ENCODE data around the gene ZNF678.
"Not testable (repeated sequence)": the region's sequence is repeated elsewhere in the genome, so short reads cannot be mapped to it uniquely, and the experiment has no call there.

The ZNF678 gene

DNA sequence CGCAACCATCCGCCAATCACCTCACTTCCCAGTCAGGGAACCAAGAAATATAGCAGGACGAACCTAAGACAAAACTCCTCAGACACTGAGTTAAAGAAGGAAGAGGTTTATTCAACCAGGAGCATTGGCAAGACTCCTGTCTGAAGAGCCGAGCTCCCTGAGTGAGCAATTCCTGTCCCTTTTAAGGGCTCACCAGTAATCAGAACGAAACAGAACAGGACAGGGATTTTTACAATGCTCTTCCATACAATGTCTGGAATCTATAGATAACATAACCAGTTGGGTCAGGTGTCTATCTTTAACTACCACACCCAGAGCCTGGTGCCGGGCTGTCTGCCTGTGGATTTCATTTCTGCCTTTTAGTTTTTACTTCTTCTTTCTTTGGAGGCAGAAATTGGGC lies 32.9 kb downstream of the ZNF678 start:
- DNase-seq (ENCODE audit: insufficient read length, low spot score); FAIRE-seq: not testable (repeated sequence)

DNA sequence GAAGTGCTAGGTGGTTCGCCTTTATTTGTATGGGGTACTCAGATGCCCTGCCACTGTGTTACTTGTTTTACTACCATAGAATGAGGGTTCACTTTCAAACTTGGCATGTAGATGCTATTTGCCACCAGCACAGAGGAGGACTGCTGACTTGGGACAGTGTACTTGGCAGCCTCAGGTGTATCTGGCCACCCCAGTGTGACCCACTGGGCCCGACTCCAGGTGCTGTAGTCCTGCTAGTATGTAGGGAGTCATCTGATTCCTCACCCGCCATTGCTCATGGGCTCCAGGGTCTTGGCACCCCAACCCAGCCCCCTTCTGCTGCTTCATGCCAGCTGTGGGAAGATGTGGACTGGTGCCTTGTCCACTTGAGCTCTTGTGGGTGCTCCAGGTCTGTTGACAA lies 40.0 kb downstream of the ZNF678 start:
- no peak for DNase-seq (ENCODE audit: insufficient read length, low spot score)
- FAIRE-seq = no peak

GRCh38 chr1:227604446-227604845 lies 41.1 kb downstream of the ZNF678 start:
- no peak for FAIRE-seq

DNA sequence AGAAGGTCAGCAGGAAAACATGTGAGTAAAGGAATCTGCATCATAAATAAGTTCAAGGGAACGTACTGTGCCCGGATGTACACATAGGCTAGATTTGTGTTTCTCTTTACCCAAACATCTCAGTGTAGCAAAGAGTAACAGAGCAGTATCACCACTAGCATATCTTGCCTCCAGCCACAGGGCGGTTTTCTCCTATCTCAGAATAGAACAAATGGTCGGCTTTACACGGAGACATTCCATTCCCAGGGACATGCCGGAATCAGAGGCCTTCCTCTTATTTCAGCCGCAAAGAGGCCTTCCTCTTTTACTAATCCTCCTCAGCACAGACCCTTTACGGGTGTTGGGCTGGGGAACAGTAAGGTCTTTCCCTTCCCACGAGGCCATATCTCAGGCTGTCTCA lies 42.9 kb downstream of the ZNF678 start:
- DNase-seq (ENCODE audit: insufficient read length, low spot score); FAIRE-seq: not testable (repeated sequence)

More at GRCh38 chr1:227604446-227604845, 41.1 kb downstream of the ZNF678 start:
- DNase-seq (ENCODE audit: insufficient read length, low spot score) = no peak

DNA sequence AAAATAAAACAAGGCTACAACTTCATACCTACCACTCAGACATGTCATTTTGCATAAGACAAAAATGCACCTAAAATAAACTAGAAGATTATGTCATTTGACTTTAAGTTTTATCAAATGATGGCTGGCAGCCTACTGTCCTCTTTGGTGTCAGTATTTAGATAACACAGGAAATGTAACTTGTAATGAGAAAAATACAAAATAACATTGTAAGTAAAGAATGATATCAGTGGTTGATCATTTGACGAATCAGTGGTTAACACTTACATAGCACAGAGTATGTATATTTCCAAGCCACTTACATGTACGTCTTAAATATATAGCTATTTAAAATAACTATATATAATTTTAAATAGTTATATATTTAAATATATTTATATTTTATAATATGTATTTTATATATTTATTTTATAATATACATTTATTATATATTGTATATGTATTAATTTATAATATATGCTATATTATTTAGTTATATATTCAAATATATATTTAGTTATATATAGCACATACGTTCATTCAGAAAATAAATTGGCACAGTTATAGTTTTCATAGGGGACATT lies 44.1 kb downstream of the ZNF678 start:
- DNase-seq (ENCODE audit: insufficient read length, low spot score) = no peak
- FAIRE-seq = peak; percentile 23

DNA sequence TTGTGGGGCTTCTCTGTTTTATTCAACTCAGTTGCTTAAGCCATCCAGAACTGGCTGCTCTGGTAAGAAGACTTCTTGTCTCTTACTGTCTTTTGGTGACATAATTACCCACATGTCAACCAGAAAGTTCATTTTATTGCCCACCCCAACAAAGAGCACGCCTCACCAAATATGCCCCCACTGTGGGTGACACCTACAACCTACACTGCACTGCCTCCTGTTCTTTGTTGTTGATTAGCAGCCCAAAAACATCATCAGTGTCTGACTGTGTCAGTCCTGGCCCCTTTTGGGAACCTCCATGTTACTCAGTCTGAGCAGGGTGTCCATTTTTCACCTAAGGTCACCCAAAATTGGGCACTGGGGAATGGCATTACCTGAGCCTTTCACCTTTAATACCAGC lies 49.3 kb downstream of the ZNF678 start:
- FAIRE-seq = no peak
- no peak for DNase-seq (ENCODE audit: insufficient read length, low spot score)

GRCh38 chr1:227613526-227613925 lies 50.2 kb downstream of the ZNF678 start:
- FAIRE-seq (no peak), DNase-seq (ENCODE audit: insufficient read length, low spot score) (no peak)

DNA sequence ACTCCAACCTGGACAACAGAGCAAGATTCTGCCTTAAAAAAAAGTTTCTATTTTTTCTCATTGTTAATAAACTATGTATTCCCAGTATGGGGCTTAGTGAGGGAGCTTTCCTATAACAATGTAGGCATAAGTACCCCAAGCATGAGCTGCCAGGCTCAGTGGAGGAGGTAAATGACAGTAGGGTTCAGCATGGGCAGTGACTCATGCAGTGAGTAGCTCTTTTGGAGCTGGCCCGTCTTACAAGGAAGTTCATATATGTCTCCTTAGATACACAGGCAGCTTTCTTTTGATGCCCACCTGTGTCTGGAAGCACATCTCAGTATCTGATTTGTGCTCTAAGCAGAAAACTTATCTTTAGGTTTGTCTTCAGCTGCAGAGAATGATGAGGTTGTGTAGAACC lies 57.9 kb downstream of the ZNF678 start:
- FAIRE-seq (no peak), DNase-seq (ENCODE audit: insufficient read length, low spot score) (no peak)

DNA sequence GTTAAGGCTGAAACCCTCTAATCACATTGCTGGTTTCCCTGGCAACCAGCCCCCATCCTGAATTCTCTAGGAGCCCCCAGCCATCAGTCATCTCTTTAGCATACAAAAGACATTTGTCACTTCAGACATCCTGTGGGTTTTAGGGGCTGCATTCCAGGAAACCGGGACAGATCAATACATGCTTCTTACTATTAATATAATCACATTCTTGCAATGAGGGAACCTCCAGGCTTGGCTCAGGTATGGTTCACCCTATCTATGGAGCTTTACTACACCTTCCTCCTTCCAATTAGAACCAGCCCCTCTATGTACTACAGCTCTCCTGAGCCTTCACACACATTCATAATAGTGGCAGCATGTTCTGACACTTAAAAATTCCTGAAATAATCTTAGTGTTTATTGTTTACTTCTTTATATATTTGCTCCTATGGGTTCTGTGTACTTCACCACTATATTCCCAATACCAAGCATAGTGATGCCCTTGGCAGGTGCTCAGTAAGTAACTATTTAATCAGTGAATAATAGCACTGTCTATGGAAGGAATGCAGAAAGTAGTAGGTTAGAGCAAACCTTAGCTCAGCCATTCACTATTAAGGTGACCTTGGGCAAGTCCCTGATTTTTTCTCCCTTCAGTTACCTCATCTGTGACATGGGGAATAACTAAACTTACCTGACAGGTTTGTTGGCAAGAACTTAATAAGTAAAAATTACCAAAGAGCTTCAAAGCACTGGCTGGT lies 59.6 kb downstream of the ZNF678 start:
- no peak for DNase-seq (ENCODE audit: insufficient read length, low spot score)

GRCh38 chr1:227632325-227632724 lies 69.0 kb downstream of the ZNF678 start:
- FAIRE-seq = no peak

More for the DNA sequence above, 59.6 kb downstream of the ZNF678 start:
- FAIRE-seq = no peak

DNA sequence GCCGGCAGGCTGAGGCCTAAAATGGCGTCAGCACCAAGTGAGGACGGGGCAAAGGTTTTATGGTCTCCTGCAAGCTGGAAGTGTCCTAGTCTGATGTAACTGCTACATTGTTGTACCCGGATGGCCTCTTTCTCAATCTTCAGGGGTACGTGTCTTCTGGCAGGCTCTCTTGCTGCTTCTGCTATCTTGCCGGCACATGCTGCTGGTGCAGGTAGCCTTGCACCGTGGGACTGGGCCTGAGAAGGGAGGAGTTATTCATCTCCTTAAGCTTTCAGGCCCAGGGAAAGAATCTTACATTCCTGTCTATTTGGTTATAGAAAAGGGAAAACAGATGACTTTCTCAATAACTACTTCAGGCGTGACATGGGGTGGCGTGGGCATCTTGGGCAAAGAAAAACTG lies 72.2 kb downstream of the ZNF678 start:
- DNase-seq (ENCODE audit: insufficient read length, low spot score) = no peak

More at GRCh38 chr1:227632325-227632724, 69.0 kb downstream of the ZNF678 start:
- no peak for DNase-seq (ENCODE audit: insufficient read length, low spot score)

GRCh38 chr1:227654431-227654830 lies 91.1 kb downstream of the ZNF678 start:
- no peak for DNase-seq (ENCODE audit: insufficient read length, low spot score)
- no peak for FAIRE-seq

More for the DNA sequence above, 72.2 kb downstream of the ZNF678 start:
- no peak for FAIRE-seq

DNA sequence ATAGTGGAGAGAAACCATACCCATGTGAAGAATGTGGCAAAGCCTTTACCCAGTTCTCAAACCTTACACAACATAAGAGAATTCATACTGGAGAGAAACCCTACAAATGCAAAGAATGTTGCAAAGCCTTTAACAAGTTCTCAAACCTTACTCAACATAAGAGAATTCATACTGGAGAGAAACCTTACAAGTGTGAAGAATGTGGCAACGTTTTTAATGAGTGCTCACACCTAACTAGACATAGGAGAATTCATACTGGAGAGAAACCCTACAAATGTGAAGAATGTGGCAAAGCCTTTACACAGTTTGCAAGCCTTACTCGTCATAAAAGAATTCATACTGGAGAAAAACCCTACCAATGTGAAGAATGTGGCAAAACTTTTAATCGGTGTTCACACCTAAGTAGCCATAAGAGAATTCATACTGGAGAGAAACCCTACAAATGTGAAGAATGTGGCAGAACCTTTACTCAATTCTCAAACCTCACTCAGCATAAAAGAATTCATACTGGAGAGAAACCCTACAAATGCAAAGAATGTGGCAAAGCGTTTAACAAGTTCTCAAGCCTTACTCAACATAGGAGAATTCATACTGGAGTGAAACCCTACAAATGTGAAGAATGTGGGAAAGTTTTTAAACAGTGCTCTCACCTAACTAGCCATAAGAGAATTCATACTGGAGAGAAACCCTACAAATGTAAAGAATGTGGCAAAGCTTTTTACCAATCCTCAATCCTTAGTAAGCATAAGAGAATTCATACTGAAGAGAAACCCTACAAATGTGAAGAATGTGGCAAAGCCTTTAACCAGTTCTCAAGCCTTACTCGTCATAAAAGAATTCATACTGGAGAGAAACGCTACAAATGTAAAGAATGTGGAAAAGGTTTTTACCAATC lies 91.7 kb downstream of the ZNF678 start:
- FAIRE-seq (no peak), DNase-seq (ENCODE audit: insufficient read length, low spot score) (no peak)

- DNase-seq (ENCODE audit: insufficient read length, low spot score) (no peak), FAIRE-seq (no peak)
These were observed 98.1 kb downstream of the ZNF678 start for GRCh38 chr1:227661495-227661894.

- no peak for FAIRE-seq
- no peak for DNase-seq (ENCODE audit: insufficient read length, low spot score)
These were observed 99.6 kb downstream of the ZNF678 start for GRCh38 chr1:227662933-227663332.

- DNase-seq (ENCODE audit: insufficient read length, low spot score) (no peak), FAIRE-seq (no peak)
These were observed 102.9 kb downstream of the ZNF678 start for GRCh38 chr1:227666286-227666685.

- FAIRE-seq (no peak), DNase-seq (ENCODE audit: insufficient read length, low spot score) (no peak)
These were observed 110.1 kb downstream of the ZNF678 start for GRCh38 chr1:227673441-227673840.

DNA sequence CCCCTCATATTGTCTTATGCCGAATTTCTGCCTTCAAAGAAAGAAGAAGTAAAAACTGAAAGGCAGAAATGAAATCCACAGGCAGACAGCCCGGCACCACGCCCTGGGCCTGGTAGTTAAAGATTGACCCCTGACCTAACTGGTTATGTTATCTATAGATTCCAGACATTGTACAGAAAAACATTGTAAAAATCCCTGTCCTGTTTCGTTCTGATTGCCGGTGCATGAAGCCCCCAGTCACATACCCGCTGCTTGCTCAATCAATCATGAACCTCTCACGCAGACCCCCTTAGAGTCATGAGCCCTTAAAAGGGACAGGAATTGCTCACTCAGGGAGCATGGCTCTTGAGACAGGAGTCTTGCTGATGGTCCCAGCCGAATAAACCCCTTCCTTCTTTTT lies 122.5 kb downstream of the ZNF678 start:
- DNase-seq (ENCODE audit: insufficient read length, low spot score) (no peak), FAIRE-seq (no peak)

GRCh38 chr1:227697321-227697864 lies 134.0 kb downstream of the ZNF678 start:
- no peak for FAIRE-seq

DNA sequence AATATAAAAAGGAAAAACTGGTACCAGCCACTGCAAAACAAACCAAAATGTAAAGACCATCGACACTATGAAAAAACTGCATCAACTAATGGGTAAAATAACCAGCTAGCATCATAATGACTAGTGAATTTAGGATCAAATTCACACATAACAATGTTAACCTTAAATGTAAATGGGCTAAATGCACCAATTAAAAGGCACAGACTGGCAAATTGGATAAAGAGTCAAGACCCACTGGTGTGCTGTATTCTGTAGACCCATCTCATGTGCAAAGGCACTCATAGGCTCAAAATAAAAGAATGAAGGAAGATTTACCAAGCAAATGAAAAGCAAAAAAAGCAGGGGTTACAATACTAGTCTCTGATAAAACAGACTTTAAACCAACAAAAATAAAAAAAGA lies 138.3 kb downstream of the ZNF678 start:
- not testable (repeated sequence) for DNase-seq (ENCODE audit: insufficient read length, low spot score); FAIRE-seq

More at GRCh38 chr1:227697321-227697864, 134.0 kb downstream of the ZNF678 start:
- DNase-seq (ENCODE audit: insufficient read length, low spot score) = no peak

DNA sequence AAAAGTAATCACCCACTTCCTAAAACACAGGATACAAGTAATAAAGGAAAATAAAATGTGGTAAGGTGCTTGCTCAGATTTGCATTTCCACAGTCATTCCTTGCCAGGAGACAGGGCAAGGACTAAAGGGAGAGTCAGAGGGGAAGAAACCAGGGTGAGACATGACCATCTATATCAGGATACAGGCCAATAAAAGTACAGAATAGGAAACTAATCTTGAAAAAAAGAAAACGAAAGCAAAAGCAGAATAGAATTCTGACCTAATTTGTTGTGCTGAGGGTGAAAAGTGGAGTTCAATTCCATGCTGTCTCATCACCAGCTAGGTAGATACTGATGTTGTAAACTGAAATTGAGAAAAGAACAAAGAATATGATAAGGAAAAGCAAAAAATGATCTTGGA lies 144.5 kb downstream of the ZNF678 start:
- DNase-seq (ENCODE audit: insufficient read length, low spot score) (no peak), FAIRE-seq (no peak)

All from GM19239 (cell line).